ENCODE results near the gene FGF1.

FGF1 gene

GRCh38 chr5:142685418-142686209, at the start of gene FGF1:
FGF1 (minus strand) TSS chr5:142686090; CDS start chr5:142614127, 71,963 bp downstream.
- no peaks in the 10 kb centered on the region for H3K9me3 ChIP-seq (ENCODE audit: insufficient read depth, low read length)
- H3K79me2 ChIP-seq (ENCODE audit: low read length), result no peaks in the 10 kb centered on the region
- H3K4me3 ChIP-seq (ENCODE audit: low read length), result no peak within 1 kb of the TSS
- H3K36me3 ChIP-seq (replicated peaks; ENCODE audit: low read depth, low read length), result no peaks in the 10 kb centered on the region
- no peak within 1 kb of the TSS for H3K27ac ChIP-seq (ENCODE audit: low read length)
- H4K20me1 ChIP-seq (ENCODE audit: insufficient read depth, low read length), result no peaks in the 10 kb centered on the region
- H3K4me2 ChIP-seq (ENCODE audit: low read length), result no peak within 1 kb of the TSS
- TF ChIP-seq, protein P1, sequence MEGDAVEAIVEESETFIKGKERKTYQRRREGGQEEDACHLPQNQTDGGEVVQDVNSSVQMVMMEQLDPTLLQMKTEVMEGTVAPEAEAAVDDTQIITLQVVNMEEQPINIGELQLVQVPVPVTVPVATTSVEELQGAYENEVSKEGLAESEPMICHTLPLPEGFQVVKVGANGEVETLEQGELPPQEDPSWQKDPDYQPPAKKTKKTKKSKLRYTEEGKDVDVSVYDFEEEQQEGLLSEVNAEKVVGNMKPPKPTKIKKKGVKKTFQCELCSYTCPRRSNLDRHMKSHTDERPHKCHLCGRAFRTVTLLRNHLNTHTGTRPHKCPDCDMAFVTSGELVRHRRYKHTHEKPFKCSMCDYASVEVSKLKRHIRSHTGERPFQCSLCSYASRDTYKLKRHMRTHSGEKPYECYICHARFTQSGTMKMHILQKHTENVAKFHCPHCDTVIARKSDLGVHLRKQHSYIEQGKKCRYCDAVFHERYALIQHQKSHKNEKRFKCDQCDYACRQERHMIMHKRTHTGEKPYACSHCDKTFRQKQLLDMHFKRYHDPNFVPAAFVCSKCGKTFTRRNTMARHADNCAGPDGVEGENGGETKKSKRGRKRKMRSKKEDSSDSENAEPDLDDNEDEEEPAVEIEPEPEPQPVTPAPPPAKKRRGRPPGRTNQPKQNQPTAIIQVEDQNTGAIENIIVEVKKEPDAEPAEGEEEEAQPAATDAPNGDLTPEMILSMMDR (IDR thresholded peaks at IDR 0.05; ENCODE audit: low read depth, low read length), result no peak
- TF ChIP-seq EZH2phosphoT487 (IDR thresholded peaks at IDR 0.05; ENCODE audit: low read depth), result no peak
- H2AFZ ChIP-seq (ENCODE audit: low read depth, low read length), result no peak within 1 kb of the TSS
- H3K4me1 ChIP-seq (ENCODE audit: low read length), result no peaks in the 10 kb centered on the region
- H3K27me3 ChIP-seq (ENCODE audit: low read depth, low read length), result 0 out of 2 replicates have a peak, but pooled peaks cover 8% of the 10 kb centered on the region
- H3K9ac ChIP-seq (ENCODE audit: low read length), result no peak within 1 kb of the TSS

- H3K9ac ChIP-seq (ENCODE audit: low read length), result no peak overlapping the region
- H3K36me3 ChIP-seq (replicated peaks; ENCODE audit: low read depth, low read length), result no peaks in the 10 kb centered on the region
- H4K20me1 ChIP-seq (ENCODE audit: insufficient read depth, low read length), result no peaks in the 10 kb centered on the region
- H3K27me3 ChIP-seq (ENCODE audit: low read depth, low read length), result no peaks in the 10 kb centered on the region
- H3K27ac ChIP-seq (ENCODE audit: low read length), result no peak overlapping the region
- H3K4me3 ChIP-seq (ENCODE audit: low read length), result no peak overlapping the region
- H3K4me2 ChIP-seq (ENCODE audit: low read length), result no peak overlapping the region
- H2AFZ ChIP-seq (ENCODE audit: low read depth, low read length), result no peak overlapping the region
- no peaks in the 10 kb centered on the region for H3K9me3 ChIP-seq (ENCODE audit: insufficient read depth, low read length)
- no peaks in the 10 kb centered on the region for H3K79me2 ChIP-seq (ENCODE audit: low read length)
- peaks cover 22% of the 10 kb centered on the region for H3K4me1 ChIP-seq (ENCODE audit: low read length)
- no peak for TF ChIP-seq EZH2phosphoT487 (IDR thresholded peaks at IDR 0.05; ENCODE audit: low read depth)
- TF ChIP-seq, protein P1 (IDR thresholded peaks at IDR 0.05; ENCODE audit: low read depth, low read length), result no peak
Observed at GRCh38 chr5:142727735-142728047, 41.8 kb upstream of the FGF1 start.

DNA sequence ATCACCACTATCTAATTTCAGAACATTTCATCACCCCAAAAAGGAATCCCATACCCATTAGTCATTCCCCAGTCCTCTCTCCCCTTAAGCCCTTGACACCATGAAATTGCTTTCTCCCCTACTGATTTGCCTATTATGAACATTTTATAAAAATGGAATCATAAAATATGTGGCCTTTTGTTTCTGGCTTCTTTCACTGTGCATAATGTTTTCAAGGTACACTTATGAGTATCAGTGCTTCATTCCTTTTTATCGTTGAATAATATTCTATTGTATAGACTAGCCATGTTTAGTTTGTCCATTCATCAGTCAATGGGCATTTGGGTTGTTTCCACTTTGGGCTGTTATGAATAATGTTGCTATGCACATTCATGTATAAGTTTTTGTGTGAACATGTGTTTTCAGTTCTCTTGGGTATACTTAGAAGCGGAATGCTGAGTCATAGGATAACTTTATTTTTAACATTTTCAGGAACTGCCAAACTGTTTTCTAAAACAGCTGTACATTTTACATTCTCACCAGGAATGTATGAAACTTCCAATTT, 40.4 kb upstream of the FGF1 start:
- Histone ChIP-seq H3K4me2 (ENCODE audit: low read length) (peak overlapping the region; percentile 55), H3K27ac (ENCODE audit: low read length) (0 out of 2 replicates have a peak overlapping the region, but pooled peaks have one; percentile 2), H3K79me2 (ENCODE audit: low read length) (no peaks in the 10 kb centered on the region), H3K9me3 (ENCODE audit: insufficient read depth, low read length) (no peaks in the 10 kb centered on the region), H3K36me3 (replicated peaks; ENCODE audit: low read depth, low read length) (no peaks in the 10 kb centered on the region), H3K4me3 (ENCODE audit: low read length) (no peak overlapping the region), H3K27me3 (ENCODE audit: low read depth, low read length) (no peaks in the 10 kb centered on the region), H3K9ac (ENCODE audit: low read length) (no peak overlapping the region), H4K20me1 (ENCODE audit: insufficient read depth, low read length) (no peaks in the 10 kb centered on the region), H2AFZ (ENCODE audit: low read depth, low read length) (no peak overlapping the region), H3K4me1 (ENCODE audit: low read length) (peaks cover 26% of the 10 kb centered on the region)
- no peak for TF ChIP-seq EZH2phosphoT487 (IDR thresholded peaks at IDR 0.05; ENCODE audit: low read depth)
- TF ChIP-seq, protein P1 (IDR thresholded peaks at IDR 0.05; ENCODE audit: low read depth, low read length), result no peak

DNA sequence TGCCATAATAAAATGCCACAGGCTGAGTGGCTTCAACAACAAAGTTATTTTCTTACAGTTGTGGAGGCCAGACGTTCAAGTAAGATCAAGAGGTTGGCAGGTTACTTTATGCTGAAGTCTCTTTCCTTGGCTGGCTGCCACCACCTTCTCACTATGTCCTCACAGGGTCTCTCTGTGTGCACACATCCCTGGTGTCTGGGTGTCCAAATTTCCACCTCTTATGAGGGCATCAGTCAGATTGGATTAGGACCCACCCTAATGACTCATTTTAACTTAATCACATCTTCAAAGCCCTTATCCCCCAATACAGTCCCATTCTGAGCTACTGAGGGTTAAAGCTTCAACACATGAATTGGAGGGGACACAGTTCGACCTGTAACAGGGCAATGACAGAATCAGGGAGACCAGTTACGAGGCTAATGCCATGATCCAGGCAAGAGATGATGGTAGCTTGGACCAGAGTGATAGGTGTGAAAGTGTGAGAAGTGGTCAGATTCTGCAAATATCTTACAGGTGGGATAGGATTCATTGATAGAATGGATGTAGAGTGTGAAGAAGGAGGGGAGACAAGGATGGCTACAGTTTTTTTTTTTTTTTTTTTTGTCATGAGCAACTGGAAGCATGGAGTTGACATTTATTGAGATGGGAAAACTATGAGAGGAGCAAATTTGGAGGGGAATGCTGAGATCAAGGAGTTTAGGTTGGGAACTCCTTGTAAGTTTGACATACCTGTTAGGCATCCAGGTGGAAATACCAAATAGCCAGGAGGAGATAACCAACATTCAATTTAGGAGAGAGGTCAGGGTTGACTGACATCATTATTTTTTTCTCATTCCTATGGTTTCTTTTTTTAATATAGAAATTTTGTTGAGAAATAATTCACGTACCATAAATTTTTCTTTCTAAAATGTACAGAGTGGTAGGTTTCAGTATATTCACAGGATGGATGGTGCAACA, 39.6 kb upstream of the FGF1 start:
- H3K27ac ChIP-seq (ENCODE audit: low read length), result no peak overlapping the region
- H2AFZ ChIP-seq (ENCODE audit: low read depth, low read length), result no peak overlapping the region
- H3K9ac ChIP-seq (ENCODE audit: low read length), result no peak overlapping the region

More for the DNA sequence above, 39.6 kb upstream of the FGF1 start:
- Histone ChIP-seq H3K4me2 (ENCODE audit: low read length) (peak overlapping the region; percentile 55), H4K20me1 (ENCODE audit: insufficient read depth, low read length) (no peaks in the 10 kb centered on the region), H3K4me1 (ENCODE audit: low read length) (peaks cover 33% of the 10 kb centered on the region), H3K9me3 (ENCODE audit: insufficient read depth, low read length) (no peaks in the 10 kb centered on the region), H3K79me2 (ENCODE audit: low read length) (no peaks in the 10 kb centered on the region), H3K36me3 (replicated peaks; ENCODE audit: low read depth, low read length) (no peaks in the 10 kb centered on the region), H3K27me3 (ENCODE audit: low read depth, low read length) (no peaks in the 10 kb centered on the region), H3K4me3 (ENCODE audit: low read length) (no peak overlapping the region)
- TF ChIP-seq EZH2phosphoT487 (IDR thresholded peaks at IDR 0.05; ENCODE audit: low read depth), result no peak
- TF ChIP-seq, protein P1 (IDR thresholded peaks at IDR 0.05; ENCODE audit: low read depth, low read length), result no peak

Measured in OCI-LY3 (cell line).